Right atrium auricular region (tissue), 2 donors: ENCODE results near the gene CDH22. TPM values are rescaled to one million over a fixed set of nuclear protein-coding genes. Genes with fewer than 3 reads are reported as not detected.

Experiments used
- DNase-seq: peaks from one replicate; pipeline ENCODE4 v3.0.0-alpha.2; 2019; ENCODE audit warnings: low spot score
- H3K27ac ChIP-seq, 2 donors: fragments of 200-600 bp; sonication (generic); 1 replicate in 1 of 2; 2 replicates in 1 of 2; pipeline ENCODE4 v1.5.1; 2016 to 2019
- H3K27me3 ChIP-seq, 2 donors: fragments of 200-600 bp; sonication (generic); one replicate each; pipeline versions ENCODE4 v1.5.1 to v1.6.0; 2017 to 2019
- H3K36me3 ChIP-seq: fragments of 200-600 bp; sonication (generic); one replicate; pipeline ENCODE4 v1.5.1; 2016
- H3K4me1 ChIP-seq, 2 donors: fragments of 200-600 bp; sonication (generic); one replicate each; pipeline versions ENCODE4 v1.5.1 to v1.6.0; 2017 to 2019
- H3K4me3 ChIP-seq, 2 donors: fragments of 200-600 bp; sonication (generic); 1 replicate in 1 of 2; 2 replicates in 1 of 2; pipeline ENCODE4 v1.5.1; 2017 to 2019; ENCODE audit warnings: mild to moderate bottlenecking in 1 of 2, moderate library complexity in 1 of 2
- H3K9me3 ChIP-seq, 2 donors: fragments of 200-600 bp; sonication (generic); one replicate each; pipeline ENCODE4 v1.5.1; 2019
- total RNA-seq, 2 donors: library from RNA; depleted of rRNA; stranded (reverse); fragments of >200 nt; gene quantifications; one replicate each; pipeline ENCODE4 v1.1.0, GENCODE V29; 2016
- TF ChIP-seq, protein P1 (sequence below), 2 donors: fragments of 200-600 bp; sonication (generic); IDR thresholded peaks; one replicate each; pipeline ENCODE4 v1.5.1; 2019; ENCODE audit warnings: antibody characterized with exemption in 2 of 2

The CDH22 gene
- total RNA-seq, 2 donors from 2014 or later: 0.67 to 4.4 TPM

DNA sequence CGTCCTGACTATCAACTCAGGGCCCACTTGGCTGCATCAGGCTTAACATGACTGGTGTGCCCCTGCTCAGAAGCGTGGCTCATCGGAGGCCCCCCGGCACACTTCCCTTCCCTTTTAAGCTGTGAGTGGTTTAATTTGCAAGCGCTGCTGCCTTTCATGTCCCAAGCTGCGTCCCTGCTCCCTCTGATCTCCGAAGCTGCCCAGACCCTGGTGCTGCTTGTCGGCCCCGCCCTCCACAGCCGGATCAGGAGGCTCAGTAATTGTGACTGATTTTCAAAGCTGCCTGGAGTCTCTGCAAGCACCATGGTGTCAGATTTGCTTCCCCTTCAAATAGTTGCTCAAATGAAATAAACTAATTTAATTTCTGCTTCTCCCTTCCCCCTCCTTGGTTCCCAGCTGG, 71.1 kb downstream of the CDH22 start:
- H3K27me3 ChIP-seq: no peaks in the 10 kb centered on the region
- no peak for DNase-seq

DNA sequence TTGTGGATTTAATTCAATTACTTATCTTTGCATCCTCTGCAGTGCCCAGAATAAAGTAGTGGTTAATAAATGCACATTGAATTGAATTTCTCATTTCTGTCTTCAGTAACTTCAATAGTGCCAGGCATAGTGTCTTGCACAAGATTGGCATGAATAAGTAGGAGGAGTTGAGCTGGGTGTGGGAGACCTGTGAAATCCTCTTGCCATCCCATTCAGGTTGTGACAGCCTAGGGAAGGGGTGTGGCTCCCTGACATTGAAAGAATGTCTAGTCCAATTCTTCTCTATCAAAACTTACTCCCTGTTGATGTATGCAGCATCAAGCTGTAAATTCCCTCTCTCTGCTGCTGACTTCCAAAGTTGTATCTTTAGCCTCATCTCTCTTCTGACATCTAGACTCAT, 73.2 kb downstream of the CDH22 start:
- no peaks in the 10 kb centered on the region for H3K27me3 ChIP-seq
- no peaks in the 10 kb centered on the region for H3K36me3 ChIP-seq
- no peak overlapping the region for H3K4me3 ChIP-seq

More for the DNA sequence above, 71.1 kb downstream of the CDH22 start:
- Histone ChIP-seq H3K9me3 (no peaks in the 10 kb centered on the region), H3K4me1 (no peaks in the 10 kb centered on the region), H3K4me3 (no peak overlapping the region), H3K27ac (no peak overlapping the region), H3K36me3 (no peaks in the 10 kb centered on the region)
- TF ChIP-seq, protein P1, sequence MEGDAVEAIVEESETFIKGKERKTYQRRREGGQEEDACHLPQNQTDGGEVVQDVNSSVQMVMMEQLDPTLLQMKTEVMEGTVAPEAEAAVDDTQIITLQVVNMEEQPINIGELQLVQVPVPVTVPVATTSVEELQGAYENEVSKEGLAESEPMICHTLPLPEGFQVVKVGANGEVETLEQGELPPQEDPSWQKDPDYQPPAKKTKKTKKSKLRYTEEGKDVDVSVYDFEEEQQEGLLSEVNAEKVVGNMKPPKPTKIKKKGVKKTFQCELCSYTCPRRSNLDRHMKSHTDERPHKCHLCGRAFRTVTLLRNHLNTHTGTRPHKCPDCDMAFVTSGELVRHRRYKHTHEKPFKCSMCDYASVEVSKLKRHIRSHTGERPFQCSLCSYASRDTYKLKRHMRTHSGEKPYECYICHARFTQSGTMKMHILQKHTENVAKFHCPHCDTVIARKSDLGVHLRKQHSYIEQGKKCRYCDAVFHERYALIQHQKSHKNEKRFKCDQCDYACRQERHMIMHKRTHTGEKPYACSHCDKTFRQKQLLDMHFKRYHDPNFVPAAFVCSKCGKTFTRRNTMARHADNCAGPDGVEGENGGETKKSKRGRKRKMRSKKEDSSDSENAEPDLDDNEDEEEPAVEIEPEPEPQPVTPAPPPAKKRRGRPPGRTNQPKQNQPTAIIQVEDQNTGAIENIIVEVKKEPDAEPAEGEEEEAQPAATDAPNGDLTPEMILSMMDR (IDR thresholded peaks at IDR 0.05): no peak

DNA sequence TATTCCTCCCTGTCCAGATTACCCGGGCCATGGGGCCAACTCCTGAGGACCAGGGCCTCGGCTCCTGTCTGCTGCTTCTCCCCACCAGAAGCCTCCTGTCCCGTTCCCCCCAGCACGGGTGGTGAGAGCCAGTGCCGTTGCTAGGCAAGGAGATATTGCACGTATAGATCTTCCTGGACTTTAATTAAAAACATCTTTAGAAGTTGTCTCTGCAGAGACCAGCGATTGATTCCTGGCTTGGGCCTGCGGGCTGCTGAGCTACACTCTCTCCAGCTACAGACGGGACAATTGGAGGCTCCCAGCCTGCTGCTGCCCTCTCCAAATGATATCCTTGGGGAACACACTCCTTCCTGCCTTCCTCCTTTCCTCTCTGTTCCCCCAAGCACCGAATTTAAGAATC, 74.6 kb downstream of the CDH22 start:
- Histone ChIP-seq H3K27me3 (no peaks in the 10 kb centered on the region), H3K27ac (no peak overlapping the region), H3K36me3 (no peaks in the 10 kb centered on the region), H3K4me3 (no peak overlapping the region), H3K4me1 (no peaks in the 10 kb centered on the region), H3K9me3 (no peaks in the 10 kb centered on the region)
- DNase-seq: no peak
- TF ChIP-seq, protein P1 (IDR thresholded peaks at IDR 0.05): no peak

More for the DNA sequence above, 73.2 kb downstream of the CDH22 start:
- Histone ChIP-seq H3K4me1 (no peaks in the 10 kb centered on the region), H3K27ac (no peak overlapping the region), H3K9me3 (no peaks in the 10 kb centered on the region)
- no peak for DNase-seq
- TF ChIP-seq, protein P1 (IDR thresholded peaks at IDR 0.05): no peak

DNA sequence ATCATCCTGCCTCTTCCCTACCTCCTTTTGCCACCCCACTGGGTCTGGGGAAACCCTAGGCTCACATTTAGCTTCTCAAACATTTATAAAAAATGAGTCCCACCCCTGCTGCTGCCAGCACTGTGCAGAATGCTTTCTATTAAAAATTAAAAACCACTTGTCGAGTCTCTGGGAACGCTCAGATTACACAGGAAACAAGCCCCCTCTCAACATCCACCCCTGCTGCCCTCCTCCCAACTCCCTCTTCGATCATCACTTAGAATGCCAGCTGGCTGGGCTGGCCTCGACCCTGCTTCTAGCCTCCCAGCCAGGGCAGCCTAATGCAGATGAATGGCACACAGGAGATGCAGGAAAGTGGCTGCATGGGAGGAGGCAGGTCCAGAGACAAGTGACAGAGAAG, 75.8 kb downstream of the CDH22 start:
- Histone ChIP-seq H3K27me3 (no peaks in the 10 kb centered on the region), H3K4me1 (no peaks in the 10 kb centered on the region), H3K36me3 (no peaks in the 10 kb centered on the region), H3K27ac (no peak overlapping the region), H3K9me3 (no peaks in the 10 kb centered on the region), H3K4me3 (no peak overlapping the region)
- DNase-seq: no peak
- TF ChIP-seq, protein P1 (IDR thresholded peaks at IDR 0.05): no peak

DNA sequence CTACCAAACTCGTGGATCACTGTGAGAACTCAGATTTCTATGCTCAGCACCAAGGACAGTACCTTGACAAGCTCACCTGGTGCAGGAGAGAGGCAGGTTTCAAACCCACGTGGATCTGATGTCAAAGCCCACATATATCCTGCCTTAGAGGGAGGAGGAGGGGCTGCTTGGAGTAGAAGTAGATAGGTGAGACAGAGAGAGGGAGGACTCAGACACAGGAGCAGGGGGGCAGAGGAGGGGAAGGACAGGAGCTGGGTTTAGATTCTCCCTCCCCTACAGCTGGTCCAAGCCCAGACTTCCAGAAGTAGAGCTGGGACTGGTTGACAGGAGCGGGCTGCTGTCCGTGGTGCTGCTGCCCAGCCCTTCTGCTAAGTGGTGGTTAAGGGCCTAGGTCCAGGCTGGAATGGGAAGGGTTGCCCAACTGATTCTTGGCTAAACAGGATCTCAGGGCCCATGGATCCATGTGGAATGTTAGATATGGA, 77.5 kb downstream of the CDH22 start:
- DNase-seq: no peak
- H3K27ac ChIP-seq: no peak overlapping the region
- no peaks in the 10 kb centered on the region for H3K36me3 ChIP-seq
- TF ChIP-seq, protein P1 (IDR thresholded peaks at IDR 0.05): no peak
- H3K9me3 ChIP-seq: no peaks in the 10 kb centered on the region
- no peak overlapping the region for H3K4me3 ChIP-seq
- H3K4me1 ChIP-seq: no peaks in the 10 kb centered on the region
- no peaks in the 10 kb centered on the region for H3K27me3 ChIP-seq

DNA sequence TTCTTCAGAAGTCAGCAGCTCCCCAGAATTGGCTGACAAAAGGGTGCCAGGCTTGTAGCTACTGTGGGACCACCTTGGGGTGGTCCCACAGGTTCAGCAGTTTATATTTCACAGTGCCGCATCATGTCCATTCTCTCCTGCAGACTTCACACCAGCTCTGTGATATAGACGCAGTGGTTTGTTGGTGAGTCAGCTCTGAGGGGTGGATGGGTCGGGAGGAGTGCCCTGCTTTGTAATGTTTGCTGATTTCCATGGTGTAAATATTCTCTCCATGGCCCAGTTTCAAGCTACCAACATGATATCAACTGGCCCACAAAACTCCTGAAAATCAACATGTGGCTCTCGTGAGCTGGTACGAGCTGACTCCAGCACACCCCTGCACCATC, 78.2 kb downstream of the CDH22 start:
- H3K4me1 ChIP-seq: no peaks in the 10 kb centered on the region
- H3K36me3 ChIP-seq: no peaks in the 10 kb centered on the region

More for the DNA sequence above, 78.2 kb downstream of the CDH22 start:
- DNase-seq: no peak
- TF ChIP-seq, protein P1 (IDR thresholded peaks at IDR 0.05): no peak
- no peak overlapping the region for H3K27ac ChIP-seq
- no peak overlapping the region for H3K4me3 ChIP-seq
- H3K9me3 ChIP-seq: no peaks in the 10 kb centered on the region
- H3K27me3 ChIP-seq: no peaks in the 10 kb centered on the region
